GM23248 (cell line): Measurements from ENCODE around the gene ZNRF2. TPM values are rescaled to one million over a fixed set of nuclear protein-coding genes. Genes with fewer than 3 reads are reported as not detected.

ENCODE experiments used
- DNase-seq: peaks from one replicate; pipeline ENCODE4 v3.0.0-alpha.2; 2015
- H2AFZ ChIP-seq: fragments of 200-600 bp; sonication (generic); 2 replicates; pipeline ENCODE4 v1.6.1; 2016; ENCODE audit warnings: antibody characterized with exemption
- H3F3A ChIP-seq: fragments of 200-600 bp; sonication (generic); 2 replicates; pipeline ENCODE4 v1.6.1; 2016; ENCODE audit warnings: mild to moderate bottlenecking, antibody characterized with exemption, mixed run types; ENCODE audit not compliant: insufficient read depth
- H3K27ac ChIP-seq: fragments of 200-600 bp; sonication (generic); 2 replicates; pipeline ENCODE4 v1.5.1; 2016; ENCODE audit warnings: mild to moderate bottlenecking
- H3K27me3 ChIP-seq: fragments of 200-600 bp; sonication (generic); replicated peaks from 2 replicates; pipeline ENCODE4 v1.6.1; 2016; ENCODE audit warnings: mild to moderate bottlenecking; ENCODE audit not compliant: insufficient read depth
- H3K36me3 ChIP-seq: fragments of 200-600 bp; sonication (generic); 2 replicates; pipeline ENCODE4 v1.6.1; 2016; ENCODE audit warnings: low read depth, mild to moderate bottlenecking
- H3K4me1 ChIP-seq: fragments of 200-600 bp; sonication (generic); 2 replicates; pipeline ENCODE4 v1.6.1; 2016; ENCODE audit warnings: mild to moderate bottlenecking; ENCODE audit not compliant: insufficient read depth
- H3K4me2 ChIP-seq: fragments of 200-600 bp; sonication (generic); one replicate; pipeline ENCODE4 v1.6.1; 2016; ENCODE audit warnings: mild to moderate bottlenecking; ENCODE audit not compliant: unreplicated experiment
- H3K4me3 ChIP-seq: fragments of 200-600 bp; sonication (generic); 2 replicates; pipeline ENCODE4 v1.5.1; 2016; ENCODE audit warnings: mild to moderate bottlenecking
- H3K79me2 ChIP-seq: fragments of 200-600 bp; sonication (generic); 2 replicates; pipeline ENCODE4 v1.6.1; 2016; ENCODE audit warnings: mild to moderate bottlenecking; ENCODE audit not compliant: insufficient read depth
- H3K9ac ChIP-seq: fragments of 200-600 bp; sonication (generic); 2 replicates; pipeline ENCODE4 v1.6.1; 2016; ENCODE audit warnings: mild to moderate bottlenecking
- H3K9me2 ChIP-seq: fragments of 200-600 bp; sonication (generic); 2 replicates; pipeline ENCODE4 v1.6.1; 2016; ENCODE audit warnings: mixed run types, mild to moderate bottlenecking, moderate library complexity; ENCODE audit not compliant: insufficient read depth
- H3K9me3 ChIP-seq: fragments of 200-600 bp; sonication (generic); one replicate; pipeline ENCODE4 v1.6.1; 2017; ENCODE audit warnings: low read depth
- H4K20me1 ChIP-seq: fragments of 200-600 bp; sonication (generic); 2 replicates; pipeline ENCODE4 v1.6.0; 2016; ENCODE audit not compliant: insufficient read depth
- EZH2 ChIP-seq: fragments of 200-600 bp; sonication (generic); IDR thresholded peaks from 2 replicates; pipeline ENCODE4 v1.6.1; 2018; ENCODE audit warnings: antibody characterized with exemption, mild to moderate bottlenecking; ENCODE audit not compliant: insufficient read depth, poor library complexity, severe bottlenecking
- EZH2phosphoT487 ChIP-seq: fragments of 200-600 bp; sonication (generic); IDR thresholded peaks from 2 replicates; pipeline ENCODE4 v1.6.1; 2018; ENCODE audit warnings: antibody characterized with exemption, moderate library complexity, mild to moderate bottlenecking, low read depth; ENCODE audit not compliant: insufficient read depth
- WGBS, 2 experiments: methylation state at CpG; one replicate each; pipeline ENCODE4 v1.1.6; 2015 to 2017; ENCODE audit warnings: low lambda C conversion rate in 2 of 2, low coverage in 1 of 2; ENCODE audit errors: missing lambda C conversion rate in 2 of 2; 5-methylcytosine and 5-hydroxymethylcytosine counted together
- in situ Hi-C: fragments of 300-500 bp; cut with MboI; formaldehyde crosslinking; loops from 2 replicates; pipeline ENCODE4 v1.15.0; 2020
- polyA plus RNA-seq: library from polyadenylated mRNA; unstranded; fragments of >200 nt; fragmentation: Nextera tagmentation; extraction: Ambion mirVana; gene quantifications from 2 replicates; pipeline ENCODE4 v1.2.1, GENCODE V29; 2016
- total RNA-seq: library from RNA; depleted of rRNA; stranded (reverse); fragments of >200 nt; shearing (Covaris generic); gene quantifications from 2 replicates; pipeline ENCODE4 v1.2.3, GENCODE V29; 2014

The ZNRF2 gene
- total and polyA plus RNA-seq, 2 experiments from 2014 or later: 0.25 to 6.5 TPM

- no peaks in the 10 kb centered on the region for H3K9me3 ChIP-seq
- TF ChIP-seq EZH2phosphoT487 (no peak), EZH2 (no peak)
- no peaks in the 10 kb centered on the region for H3K9me2 ChIP-seq
- peaks cover 12% of the 10 kb centered on the region; the same call in 1 of the 2 replicates for H3K79me2 ChIP-seq
- no peak overlapping the region for H2AFZ ChIP-seq
- no peaks in the 10 kb centered on the region for H3K36me3 ChIP-seq
- H3K4me3 ChIP-seq: no peak overlapping the region
- in situ Hi-C loops: no loop called here
- WGBS, 2 experiments: 59 to 62% methylated on average over 3 of the region's 3 CpGs
- H4K20me1 ChIP-seq: no peaks in the 10 kb centered on the region
- no peak overlapping the region for H3K27ac ChIP-seq
- H3K27me3 ChIP-seq: no peaks in the 10 kb centered on the region
- H3K4me2 ChIP-seq: no peak overlapping the region
- DNase-seq: peak; percentile 5
- peaks cover 3% of the 10 kb centered on the region; the same call in 1 of the 2 replicates for H3F3A ChIP-seq
- no peak overlapping the region for H3K9ac ChIP-seq
- peaks cover 7% of the 10 kb centered on the region; the same call in 1 of the 2 replicates for H3K4me1 ChIP-seq
Measured at GRCh38 chr7:30313348-30313747, 29.0 kb downstream of the ZNRF2 start.

GRCh38 chr7:30313793-30314192, 29.4 kb downstream of the ZNRF2 start:
- Histone ChIP-seq H3K4me3 (no peak overlapping the region), H3K4me1 (peaks cover 12% of the 10 kb centered on the region; the same call in 1 of the 2 replicates), H3K79me2 (peaks cover 12% of the 10 kb centered on the region; the same call in 1 of the 2 replicates), H3K9me3 (no peaks in the 10 kb centered on the region), H3K9me2 (no peaks in the 10 kb centered on the region), H3K36me3 (no peaks in the 10 kb centered on the region), H2AFZ (no peak overlapping the region), H3K27ac (no peak overlapping the region), H3K9ac (no peak overlapping the region), H4K20me1 (no peaks in the 10 kb centered on the region), H3K27me3 (no peaks in the 10 kb centered on the region), H3K4me2 (no peak overlapping the region), H3F3A (peaks cover 7% of the 10 kb centered on the region; the same call in 1 of the 2 replicates)
- 96% methylated on average over 5 of the region's 5 CpGs for WGBS, 2 experiments
- no peak for DNase-seq
- in situ Hi-C loops: no loop called here
- TF ChIP-seq EZH2 (no peak), EZH2phosphoT487 (no peak)

- no peak for DNase-seq
- no peaks in the 10 kb centered on the region for H3K27me3 ChIP-seq
- H3K4me2 ChIP-seq: no peak overlapping the region
- H4K20me1 ChIP-seq: no peaks in the 10 kb centered on the region
- no peaks in the 10 kb centered on the region for H3K9me2 ChIP-seq
- no peaks in the 10 kb centered on the region for H3K36me3 ChIP-seq
- no peak overlapping the region for H3K27ac ChIP-seq
- H3K9ac ChIP-seq: no peak overlapping the region
- 76 to 80% methylated on average over 3 of the region's 3 CpGs for WGBS, 2 experiments
- no peak overlapping the region for H2AFZ ChIP-seq
- peaks cover 7% of the 10 kb centered on the region; the same call in 1 of the 2 replicates for H3F3A ChIP-seq
- TF ChIP-seq EZH2phosphoT487: no peak
- TF ChIP-seq EZH2: no peak
- peaks cover 17% of the 10 kb centered on the region for H3K79me2 ChIP-seq
- no peak overlapping the region for H3K4me3 ChIP-seq
- no peaks in the 10 kb centered on the region for H3K9me3 ChIP-seq
- in situ Hi-C loops: no loop called here
- H3K4me1 ChIP-seq: peaks cover 17% of the 10 kb centered on the region
Measured at GRCh38 chr7:30315589-30315988, 31.2 kb downstream of the ZNRF2 start.

- H3K4me3 ChIP-seq: peak overlapping the region; percentile 74; the same call in 1 of the 2 replicates
- in situ Hi-C loops: no loop called here
- no peaks in the 10 kb centered on the region for H3K36me3 ChIP-seq
- H3K9me2 ChIP-seq: no peaks in the 10 kb centered on the region
- no peaks in the 10 kb centered on the region for H4K20me1 ChIP-seq
- no peaks in the 10 kb centered on the region for H3K27me3 ChIP-seq
- no peak for DNase-seq
- H3K4me1 ChIP-seq: peaks cover 33% of the 10 kb centered on the region
- peaks cover 15% of the 10 kb centered on the region for H3K79me2 ChIP-seq
- 97 to 99% methylated on average over 3 of the region's 3 CpGs for WGBS, 2 experiments
- H3K27ac ChIP-seq: no peak overlapping the region
- H3F3A ChIP-seq: peaks cover 13% of the 10 kb centered on the region
- no peak overlapping the region for H3K4me2 ChIP-seq
- H3K9ac ChIP-seq: no peak overlapping the region
- no peak overlapping the region for H2AFZ ChIP-seq
- no peaks in the 10 kb centered on the region for H3K9me3 ChIP-seq
- no peak for TF ChIP-seq EZH2
- TF ChIP-seq EZH2phosphoT487: no peak
Measured at GRCh38 chr7:30320392-30320791, 36.0 kb downstream of the ZNRF2 start.
